PFSK-1 (cell line): Measurements from ENCODE around the gene PHAX.

Source experiments
- FOXP2 ChIP-seq: optimal IDR thresholded peaks from 2 replicates; pipeline ENCODE3; 2011; ENCODE audit warnings: borderline replicate concordance, control low read depth, inconsistent platforms; ENCODE audit not compliant: insufficient read depth; ENCODE audit errors: extremely low read length, extremely low read depth
- POLR2AphosphoS5 ChIP-seq: IDR thresholded peaks from 2 replicates; pipeline ENCODE4 v1.6.1; 2012; ENCODE audit warnings: low read depth, mild to moderate bottlenecking, control low read depth, low read length, moderate library complexity
- SIN3A ChIP-seq: IDR thresholded peaks from 2 replicates; pipeline ENCODE4 v1.6.1; 2012; ENCODE audit warnings: mild to moderate bottlenecking, low read length, moderate library complexity, borderline replicate concordance; ENCODE audit not compliant: insufficient read depth
- TAF1 ChIP-seq: IDR thresholded peaks from 2 replicates; pipeline ENCODE4 v1.6.1; 2012; ENCODE audit warnings: low read length, control low read depth, borderline replicate concordance; ENCODE audit not compliant: insufficient read depth
- TF ChIP-seq, protein P1 (sequence below), 2 experiments: IDR thresholded peaks; 2 replicates each; pipeline versions ENCODE4 v1.6.1 to v1.8.0; 2011 to 2012; ENCODE audit warnings: low read depth in 2 of 2, low read length in 2 of 2, control low read depth in 1 of 2, inconsistent platforms in 1 of 2, mild to moderate bottlenecking in 1 of 2, moderate library complexity in 1 of 2; ENCODE audit not compliant: insufficient read depth in 1 of 2

PHAX gene

DNA sequence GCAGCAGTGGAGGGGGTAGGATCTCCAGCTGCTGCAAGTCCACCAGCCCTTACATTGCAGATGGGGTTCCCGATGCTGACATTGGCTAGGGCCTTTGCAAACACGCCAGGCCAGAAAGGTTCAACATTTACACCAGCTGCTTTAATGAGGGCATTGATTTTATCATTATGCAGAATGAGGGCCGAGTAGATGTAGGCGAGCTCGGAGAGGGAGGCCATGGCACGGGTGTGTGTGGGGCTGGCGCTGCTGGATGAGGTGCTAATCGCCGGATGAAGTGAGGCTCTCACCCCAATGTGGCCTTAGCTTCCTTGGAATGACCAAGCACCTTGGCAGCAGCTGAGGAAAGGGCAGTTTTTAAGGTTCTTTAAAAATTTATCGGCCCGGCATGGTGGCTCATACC, 27.4 kb downstream of the PHAX start:
- TF ChIP-seq, protein P1, sequence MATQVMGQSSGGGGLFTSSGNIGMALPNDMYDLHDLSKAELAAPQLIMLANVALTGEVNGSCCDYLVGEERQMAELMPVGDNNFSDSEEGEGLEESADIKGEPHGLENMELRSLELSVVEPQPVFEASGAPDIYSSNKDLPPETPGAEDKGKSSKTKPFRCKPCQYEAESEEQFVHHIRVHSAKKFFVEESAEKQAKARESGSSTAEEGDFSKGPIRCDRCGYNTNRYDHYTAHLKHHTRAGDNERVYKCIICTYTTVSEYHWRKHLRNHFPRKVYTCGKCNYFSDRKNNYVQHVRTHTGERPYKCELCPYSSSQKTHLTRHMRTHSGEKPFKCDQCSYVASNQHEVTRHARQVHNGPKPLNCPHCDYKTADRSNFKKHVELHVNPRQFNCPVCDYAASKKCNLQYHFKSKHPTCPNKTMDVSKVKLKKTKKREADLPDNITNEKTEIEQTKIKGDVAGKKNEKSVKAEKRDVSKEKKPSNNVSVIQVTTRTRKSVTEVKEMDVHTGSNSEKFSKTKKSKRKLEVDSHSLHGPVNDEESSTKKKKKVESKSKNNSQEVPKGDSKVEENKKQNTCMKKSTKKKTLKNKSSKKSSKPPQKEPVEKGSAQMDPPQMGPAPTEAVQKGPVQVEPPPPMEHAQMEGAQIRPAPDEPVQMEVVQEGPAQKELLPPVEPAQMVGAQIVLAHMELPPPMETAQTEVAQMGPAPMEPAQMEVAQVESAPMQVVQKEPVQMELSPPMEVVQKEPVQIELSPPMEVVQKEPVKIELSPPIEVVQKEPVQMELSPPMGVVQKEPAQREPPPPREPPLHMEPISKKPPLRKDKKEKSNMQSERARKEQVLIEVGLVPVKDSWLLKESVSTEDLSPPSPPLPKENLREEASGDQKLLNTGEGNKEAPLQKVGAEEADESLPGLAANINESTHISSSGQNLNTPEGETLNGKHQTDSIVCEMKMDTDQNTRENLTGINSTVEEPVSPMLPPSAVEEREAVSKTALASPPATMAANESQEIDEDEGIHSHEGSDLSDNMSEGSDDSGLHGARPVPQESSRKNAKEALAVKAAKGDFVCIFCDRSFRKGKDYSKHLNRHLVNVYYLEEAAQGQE (IDR thresholded peaks at IDR 0.05; ENCODE audit: insufficient read depth in 1 of 2, low read depth in 2 of 2, low read length in 2 of 2): no peak
- TF ChIP-seq POLR2AphosphoS5 (no peak), TAF1 (no peak), FOXP2 (no peak), SIN3A (no peak)

DNA sequence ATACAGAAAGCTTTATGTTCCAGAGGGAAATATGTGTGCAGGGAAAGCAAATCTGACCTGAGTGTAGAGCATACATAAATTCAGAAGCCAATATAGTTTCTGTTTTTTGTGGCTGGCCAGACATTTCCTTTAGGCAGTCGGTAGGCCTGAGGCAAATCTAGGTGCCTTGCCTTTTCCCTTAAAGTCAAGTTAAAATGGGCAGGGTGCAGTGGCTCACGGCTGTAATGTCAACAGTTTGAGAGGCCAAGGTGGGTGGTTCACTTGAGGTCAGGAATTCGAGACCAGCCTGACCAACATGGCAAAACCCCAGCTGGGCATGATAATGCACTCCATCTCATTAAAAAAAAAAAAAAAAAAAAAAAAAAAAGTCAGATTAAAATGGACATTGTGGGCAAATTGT, 31.2 kb downstream of the PHAX start:
- TF ChIP-seq POLR2AphosphoS5 (no peak), SIN3A (no peak), TAF1 (no peak), FOXP2 (no peak)
- TF ChIP-seq, protein P1 (IDR thresholded peaks at IDR 0.05; ENCODE audit: insufficient read depth in 1 of 2, low read depth in 2 of 2, low read length in 2 of 2): no peak

DNA sequence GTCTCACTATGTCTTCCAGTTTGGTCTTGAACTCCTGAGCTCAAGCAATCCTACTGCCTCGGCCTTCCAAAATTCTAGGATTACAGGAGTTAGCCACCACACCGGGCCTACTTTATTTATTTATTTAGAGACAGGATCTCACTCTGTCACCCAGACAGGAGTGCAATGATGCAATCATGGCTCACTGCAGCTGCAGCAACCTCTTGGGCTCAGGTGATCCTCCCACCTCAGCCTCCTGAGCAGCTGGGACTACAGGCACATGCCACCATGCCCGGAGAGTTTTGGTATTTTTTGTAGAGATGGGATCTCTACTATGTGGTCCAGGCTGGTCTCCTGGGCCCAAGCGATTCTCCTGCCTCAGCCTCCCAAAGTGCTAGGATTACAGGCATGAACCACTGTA, 32.8 kb downstream of the PHAX start:
- TF ChIP-seq, protein P1 (IDR thresholded peaks at IDR 0.05; ENCODE audit: insufficient read depth in 1 of 2, low read depth in 2 of 2, low read length in 2 of 2): no peak
- no peak for TF ChIP-seq POLR2AphosphoS5
- TF ChIP-seq TAF1: no peak
- no peak for TF ChIP-seq FOXP2
- no peak for TF ChIP-seq SIN3A

DNA sequence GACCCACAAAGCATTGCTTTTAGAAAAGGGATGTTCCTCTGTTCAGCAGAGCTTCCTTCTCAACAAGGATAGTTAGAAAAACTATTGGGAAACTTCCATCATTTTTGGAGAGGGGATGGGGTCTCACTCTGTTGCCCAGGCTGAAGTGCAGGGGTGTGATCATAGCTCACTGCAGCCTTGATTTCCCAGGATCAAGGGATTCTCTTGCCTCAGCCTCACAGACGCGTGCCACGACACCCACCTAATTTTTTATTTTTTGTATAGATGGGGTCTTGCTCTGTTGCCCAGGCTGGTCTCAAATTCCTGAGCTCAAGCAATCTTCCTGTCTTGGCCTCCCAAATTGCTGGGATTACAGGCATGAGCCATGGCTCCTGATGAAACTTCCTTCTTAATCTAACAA, 34.8 kb downstream of the PHAX start:
- TF ChIP-seq, protein P1 (IDR thresholded peaks at IDR 0.05; ENCODE audit: insufficient read depth in 1 of 2, low read depth in 2 of 2, low read length in 2 of 2): no peak
- TF ChIP-seq POLR2AphosphoS5 (no peak), TAF1 (no peak), FOXP2 (no peak), SIN3A (no peak)

DNA sequence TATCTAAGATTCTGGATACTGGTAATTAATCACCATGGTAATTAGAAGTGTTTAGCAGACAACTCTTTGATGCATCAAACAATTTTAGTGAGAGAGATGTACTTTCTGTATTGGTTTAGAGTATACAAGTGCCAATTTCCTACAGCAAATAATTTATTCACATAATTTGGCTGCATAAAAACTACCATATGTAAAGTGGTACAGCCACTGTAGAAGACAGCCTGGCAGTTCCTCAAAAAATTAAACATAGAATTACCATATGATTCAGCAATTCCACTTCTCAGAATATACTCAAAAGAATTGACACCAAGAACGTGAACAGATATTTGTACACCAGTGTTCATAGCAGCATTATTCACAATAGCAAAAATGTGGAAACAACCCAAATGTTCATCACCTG, 36.2 kb downstream of the PHAX start:
- TF ChIP-seq SIN3A (no peak), FOXP2 (no peak), POLR2AphosphoS5 (no peak), TAF1 (no peak)
- TF ChIP-seq, protein P1 (IDR thresholded peaks at IDR 0.05; ENCODE audit: insufficient read depth in 1 of 2, low read depth in 2 of 2, low read length in 2 of 2): no peak
